HG02588 (cell line): ENCODE data around the gene CBX7.
"Not testable (repeated sequence)": the region's sequence is repeated elsewhere in the genome, so short reads cannot be mapped to it uniquely, and the experiment has no call there.

Source experiments
- ATAC-seq: cut with Tn5 transposase; IDR thresholded peaks from one replicate; pipeline ENCODE4 v1.9.1; 2021; ENCODE audit warnings: mild to moderate bottlenecking, moderate library complexity; ENCODE audit not compliant: unreplicated experiment

The CBX7 gene

GRCh38 chr22:39174498-39175352, 22.2 kb upstream of the CBX7 start:
- no peak for ATAC-seq

DNA sequence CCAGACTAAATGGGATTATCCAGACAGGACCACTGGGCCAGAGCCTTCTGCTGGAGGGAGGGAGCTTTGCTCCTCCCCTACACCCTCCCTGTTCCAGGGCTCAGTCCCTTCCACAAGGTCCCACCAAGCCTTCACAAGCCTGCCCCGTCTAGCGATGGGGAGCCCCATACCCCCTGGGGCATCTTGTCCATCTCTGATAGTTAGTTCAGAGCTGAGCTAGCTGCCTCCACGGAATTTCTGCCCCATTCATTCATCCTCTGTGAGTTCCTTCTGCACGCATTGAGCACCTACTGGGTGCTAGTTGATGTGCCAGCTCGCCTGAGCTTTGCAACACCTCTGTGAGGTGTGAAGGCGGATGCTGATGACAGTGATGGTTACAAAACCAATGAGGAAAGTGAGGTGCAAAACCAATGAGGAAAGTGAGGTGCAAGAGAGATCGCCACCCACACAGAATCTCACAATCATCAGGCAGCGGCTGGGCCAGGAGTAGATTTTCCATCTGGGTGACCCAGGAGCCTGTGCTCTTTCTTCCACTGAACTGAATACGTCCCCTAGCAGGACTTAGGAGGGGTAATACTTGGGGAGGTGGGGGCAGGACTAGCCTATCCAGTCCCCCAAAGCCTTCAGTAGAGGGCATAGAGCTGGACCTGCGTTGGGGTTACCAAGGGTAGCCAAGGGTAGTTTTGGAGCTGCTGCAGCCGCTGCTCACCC, 21.5 kb upstream of the CBX7 start:
- no peak for ATAC-seq

DNA sequence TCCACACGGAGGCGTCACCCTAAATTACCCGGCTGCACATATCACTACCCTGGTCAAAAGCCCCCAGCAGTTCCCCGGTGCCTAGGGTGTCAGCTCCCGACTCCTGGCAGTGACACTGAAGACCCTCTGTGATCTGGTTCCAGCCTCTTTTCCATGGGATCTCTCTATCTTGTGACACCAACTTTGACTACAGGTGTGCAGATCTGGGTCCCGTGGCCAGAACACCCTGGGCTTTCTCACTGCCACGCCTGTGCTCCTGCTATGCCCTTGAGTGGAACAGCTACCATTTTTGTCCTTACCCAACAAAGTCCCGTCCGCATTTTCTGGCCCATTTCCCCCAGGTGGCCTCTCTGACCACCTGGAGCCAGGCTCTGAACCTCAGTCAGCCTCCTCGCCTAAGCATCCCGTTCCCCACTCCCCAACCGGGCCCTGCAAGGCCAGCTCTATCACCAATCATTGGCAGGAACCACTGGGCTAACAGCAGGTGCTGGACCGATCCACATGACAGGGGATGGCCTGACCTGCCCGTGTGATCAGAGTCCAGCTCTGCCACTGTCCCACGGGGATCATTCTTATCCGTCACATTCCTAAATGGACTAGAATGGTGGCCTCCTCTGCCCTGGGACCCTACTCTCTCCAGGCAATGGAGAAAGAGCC, 20.7 kb upstream of the CBX7 start:
- ATAC-seq = no peak

DNA sequence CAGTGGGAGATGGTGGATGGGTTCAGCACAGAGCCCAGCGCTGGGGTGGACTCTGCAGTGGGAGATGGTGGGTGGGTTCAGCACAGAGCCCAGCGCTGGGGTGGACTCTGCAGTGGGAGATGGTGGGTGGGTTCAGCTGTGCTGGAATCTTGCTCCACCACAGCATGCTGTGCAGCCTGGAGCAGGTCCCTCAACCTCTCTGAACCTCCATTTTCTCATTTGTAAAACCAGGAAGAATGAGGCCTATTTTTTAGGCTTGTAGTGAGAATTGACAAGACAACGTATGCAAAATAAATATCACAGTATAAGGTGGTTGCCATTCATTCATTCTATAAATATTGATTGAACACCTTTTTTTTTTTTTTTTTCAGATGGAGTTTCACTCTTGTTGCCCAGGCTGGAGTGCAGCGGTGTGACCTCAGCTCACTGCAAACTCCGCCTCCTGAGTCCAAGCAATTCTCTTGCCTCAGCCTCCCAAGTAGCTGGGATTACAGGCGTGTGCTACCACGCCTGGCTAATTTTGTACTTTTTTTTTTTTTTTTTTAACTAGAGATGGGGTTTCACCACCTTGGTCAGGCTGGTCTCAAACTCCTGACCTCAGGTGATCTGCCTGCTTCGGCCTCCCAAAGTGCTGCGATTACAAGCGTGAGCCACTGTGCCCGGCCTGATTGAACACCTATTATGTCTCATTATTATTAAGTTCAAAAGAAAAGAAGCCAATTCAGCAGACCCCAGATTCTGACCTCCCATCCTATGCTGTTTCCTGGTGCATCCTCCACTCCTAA, 20.0 kb upstream of the CBX7 start:
- ATAC-seq = not testable (repeated sequence)

DNA sequence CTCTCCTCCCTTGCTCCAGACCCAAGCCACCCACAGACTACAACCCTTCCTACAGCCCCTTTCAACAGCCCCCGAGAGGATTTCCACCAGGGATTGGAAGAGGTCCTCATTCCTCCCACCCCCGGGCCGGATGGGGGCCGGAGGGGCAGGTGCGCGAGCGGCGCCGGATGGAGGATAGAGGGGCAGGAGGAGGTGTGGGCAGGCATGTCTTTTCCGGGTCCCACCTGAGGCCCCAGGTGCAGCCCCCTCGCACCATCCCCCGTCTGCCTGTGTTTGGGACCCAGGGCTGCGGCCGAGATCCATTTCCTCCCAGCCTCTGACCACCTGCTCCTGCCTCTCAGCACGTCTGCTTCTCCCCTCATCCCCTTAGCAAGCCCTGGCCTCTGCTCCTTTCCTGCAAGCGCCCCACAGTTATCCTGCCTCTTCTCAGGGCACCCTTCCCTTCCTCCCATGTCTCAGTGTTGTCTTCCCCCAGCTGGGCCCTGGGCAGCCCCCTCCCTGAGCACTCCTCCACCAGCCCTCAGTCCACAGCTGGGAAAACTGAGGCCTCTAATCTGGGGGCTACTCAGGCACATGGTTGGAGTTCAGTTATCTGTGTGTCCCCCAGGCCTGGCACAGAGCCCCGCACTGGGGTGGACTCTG, 19.3 kb upstream of the CBX7 start:
- ATAC-seq = no peak

DNA sequence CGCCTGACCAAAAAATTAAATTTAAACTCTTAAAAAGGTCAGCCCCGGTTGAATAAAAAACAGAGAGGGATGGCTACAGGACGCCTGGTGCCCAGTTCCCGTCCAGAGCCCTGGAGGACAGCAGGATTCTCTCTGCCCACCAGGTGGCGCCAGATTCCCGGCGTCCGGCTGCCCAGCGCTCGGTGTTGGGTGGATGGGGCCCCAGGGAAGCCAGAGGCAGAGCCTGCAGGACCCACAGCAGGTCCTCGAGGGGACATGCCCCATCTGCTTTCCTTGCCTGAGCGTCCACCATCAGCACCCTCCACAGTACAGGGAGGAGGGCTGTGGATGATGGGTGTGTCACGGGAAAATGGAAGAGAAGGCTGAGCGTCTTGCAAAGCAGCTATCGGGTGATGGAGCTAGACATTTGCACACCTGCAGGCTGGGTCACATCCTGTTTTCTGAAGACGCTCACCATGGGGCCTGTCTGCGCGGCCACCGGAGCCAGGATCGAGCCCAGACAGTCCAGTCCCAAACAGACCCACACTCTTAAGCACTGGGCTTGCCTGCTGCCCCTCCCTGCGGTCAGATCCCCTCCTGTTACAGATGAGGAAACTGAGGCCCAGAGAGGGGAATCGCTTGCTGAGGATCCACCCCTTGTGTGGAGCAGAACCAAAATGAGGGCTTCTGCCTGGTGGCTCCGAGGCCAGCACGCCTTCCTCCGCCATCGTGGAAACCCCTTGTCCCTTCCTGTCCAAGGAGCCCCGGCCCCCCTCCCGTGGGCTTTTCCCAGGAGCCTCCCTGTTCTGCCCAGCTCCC, 18.5 kb upstream of the CBX7 start:
- ATAC-seq = no peak

DNA sequence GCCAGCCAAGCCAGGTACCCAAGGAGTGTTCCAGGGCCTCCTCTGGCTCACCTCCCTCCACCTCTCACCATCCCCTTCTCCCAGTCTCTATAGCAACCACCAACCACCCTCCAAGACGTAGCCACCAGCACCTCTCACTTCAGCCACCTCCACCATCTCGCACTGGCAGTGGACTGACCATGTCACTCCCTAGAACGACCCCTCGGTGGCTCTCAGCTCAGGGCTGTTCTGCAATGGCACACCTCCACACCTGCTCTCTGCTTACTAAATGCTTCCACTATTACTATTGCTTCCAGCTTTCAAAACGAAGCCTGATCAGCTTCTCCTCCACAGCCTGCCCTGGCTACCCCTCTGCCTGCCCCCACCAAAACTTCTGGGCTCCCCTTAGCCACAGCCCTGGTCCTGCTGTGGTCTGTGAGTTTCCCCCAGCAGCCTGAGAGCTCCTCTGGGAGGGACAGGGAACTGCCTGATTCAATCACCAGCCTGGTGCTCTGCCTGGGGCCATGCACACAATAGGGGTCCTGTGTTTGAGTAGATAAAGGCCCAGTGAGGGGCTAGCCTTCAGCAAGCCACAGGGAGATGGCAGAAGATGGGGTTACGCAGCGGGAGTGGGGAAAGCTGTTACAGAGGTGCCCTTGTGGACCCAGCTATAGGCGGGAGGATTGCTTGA, 17.5 kb upstream of the CBX7 start:
- ATAC-seq = no peak

GRCh38 chr22:39166547-39166946, 14.1 kb upstream of the CBX7 start:
- ATAC-seq = no peak

DNA sequence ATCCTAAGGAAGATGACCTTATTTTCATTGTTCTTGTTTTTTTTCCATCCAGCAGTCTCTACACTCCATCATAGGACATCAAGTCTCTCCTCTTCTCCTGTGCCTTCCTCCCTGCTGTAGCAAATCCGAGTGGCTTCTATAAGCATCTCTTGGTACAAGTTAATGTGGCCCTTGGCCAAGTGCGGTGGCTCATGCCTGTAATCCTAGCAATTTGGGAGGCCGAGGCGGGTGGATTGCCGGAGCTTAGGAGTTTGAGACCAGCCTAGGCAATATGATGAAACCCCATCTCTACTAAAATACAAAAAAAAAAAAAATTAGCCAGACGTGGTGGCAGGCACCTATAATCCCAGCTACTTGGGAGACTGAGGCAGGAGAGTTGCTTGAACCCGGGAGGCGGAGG, 3.6 kb upstream of the CBX7 start:
- ATAC-seq = not testable (repeated sequence)

- no peak for ATAC-seq
These were observed 2.9 kb upstream of the CBX7 start for GRCh38 chr22:39155421-39155820.

DNA sequence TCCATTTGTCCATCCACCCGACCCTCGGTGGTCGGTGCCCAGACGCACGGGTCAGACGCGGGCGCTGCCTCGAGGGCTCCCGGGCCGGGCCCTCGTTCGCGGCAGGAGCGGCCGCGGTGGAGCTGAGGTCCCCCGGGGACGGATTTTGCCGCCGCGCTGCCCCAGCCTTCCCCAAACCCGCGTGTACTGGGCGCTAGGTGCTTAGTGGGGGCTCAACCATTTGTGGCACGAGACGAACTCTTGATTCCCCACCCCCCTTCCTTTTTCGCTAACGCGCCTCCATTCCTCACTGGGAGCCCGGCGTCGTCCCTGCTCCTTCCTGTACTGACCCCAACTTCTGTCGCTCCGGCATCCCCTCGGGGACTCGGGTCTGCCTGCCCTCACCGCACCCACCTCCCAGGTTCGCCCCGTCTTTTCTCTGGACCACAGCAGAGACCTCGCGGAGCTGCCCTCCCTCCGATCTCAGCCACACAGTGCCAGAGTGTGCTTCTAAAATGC, 789 bp upstream of the CBX7 start:
- no peak for ATAC-seq

- no peak for ATAC-seq
These were observed 413 bp downstream of the CBX7 start for GRCh38 chr22:39152024-39152510.

DNA sequence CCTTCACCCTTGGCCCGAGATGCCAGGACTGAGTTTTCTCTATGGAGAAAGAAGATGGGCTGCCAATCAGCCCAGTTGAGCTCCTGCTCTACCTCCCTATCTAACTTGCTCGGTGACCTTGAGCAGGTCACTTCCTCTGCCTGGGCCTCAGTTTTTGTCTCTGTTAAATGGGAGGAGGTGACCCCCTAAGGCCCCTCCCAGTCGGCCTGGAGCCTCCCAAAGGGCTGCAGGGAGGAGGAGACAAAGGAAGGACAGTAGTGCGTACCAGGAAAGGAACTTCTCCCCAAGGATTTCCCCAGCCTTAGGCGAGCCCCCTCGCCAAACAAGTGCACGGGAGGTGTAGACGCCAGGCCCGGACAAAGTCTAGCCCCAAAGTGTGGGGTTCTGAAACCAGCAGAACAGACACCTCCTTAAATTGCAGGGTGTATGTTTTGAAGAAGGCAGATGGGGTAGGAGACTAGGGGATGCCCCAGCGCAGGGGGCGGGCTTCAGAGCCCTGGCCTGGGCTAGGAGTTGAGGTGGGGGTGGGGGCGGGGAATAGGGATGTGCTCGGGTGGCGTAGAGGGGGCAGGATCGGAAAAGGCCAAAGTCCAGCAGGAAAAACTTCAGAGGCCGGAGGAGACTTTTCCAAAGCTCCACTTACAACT, 1.0 kb downstream of the CBX7 start:
- no peak for ATAC-seq

DNA sequence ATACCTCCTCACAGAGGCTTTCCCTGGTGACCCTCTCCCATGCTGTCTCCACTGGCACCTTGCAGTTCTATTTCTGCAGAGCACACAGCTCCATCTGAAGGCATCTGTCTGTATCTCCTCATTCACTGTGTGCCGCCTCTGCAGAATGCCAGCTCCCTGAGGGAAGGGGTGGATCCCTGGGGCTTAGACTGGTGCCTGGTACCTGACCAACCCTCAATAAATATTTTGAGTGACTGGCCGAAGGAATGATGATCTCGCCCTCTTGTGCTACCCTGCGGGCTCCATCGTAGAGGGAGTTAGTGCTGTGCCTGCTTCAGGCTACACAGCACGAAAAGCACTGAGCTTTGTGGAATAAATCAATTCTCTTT, 1.6 kb downstream of the CBX7 start:
- ATAC-seq = no peak

DNA sequence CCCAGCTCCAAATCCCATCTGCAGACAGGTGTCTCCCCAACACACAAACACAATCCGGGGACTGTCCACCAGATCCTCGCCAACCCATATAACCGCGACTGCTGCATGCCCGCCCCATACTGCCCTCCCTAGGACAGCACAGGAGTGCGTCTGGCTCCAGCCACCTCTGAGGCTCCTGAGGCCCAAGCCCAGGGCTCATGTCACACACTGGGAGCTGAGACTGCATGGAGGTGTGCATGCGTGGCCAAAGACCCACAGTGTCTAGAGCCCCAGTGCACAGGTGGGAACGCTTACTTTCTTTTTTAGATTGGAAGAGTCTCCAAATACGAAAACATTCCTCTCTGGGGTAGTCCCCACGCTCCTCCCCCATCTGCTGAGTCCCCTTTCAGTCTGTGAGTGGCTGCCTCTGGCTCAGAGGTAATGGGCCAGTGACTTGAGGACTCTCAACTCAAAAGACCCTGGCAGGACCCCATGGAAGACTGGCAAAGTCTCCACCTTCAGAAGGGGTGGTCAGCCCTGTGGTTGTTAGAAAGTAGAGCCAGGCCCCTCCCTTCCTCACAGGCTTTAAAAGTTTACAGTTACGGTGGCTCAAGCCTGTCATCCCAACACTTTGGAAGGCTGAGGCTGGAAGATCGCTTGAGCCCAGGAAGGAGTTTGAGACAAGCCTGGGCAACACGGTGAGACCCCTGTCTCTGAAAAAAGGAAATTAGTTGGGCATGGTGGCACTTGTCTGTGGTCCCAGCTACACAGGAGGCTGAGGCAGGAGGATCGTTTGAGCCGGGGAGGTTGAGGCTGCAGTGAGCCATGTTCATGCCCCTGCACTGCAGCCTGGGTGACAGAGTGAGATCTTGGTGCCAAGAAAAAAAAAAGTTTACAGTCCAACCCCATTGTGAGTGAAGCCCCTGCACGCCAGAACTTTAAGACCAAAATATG, 2.3 kb downstream of the CBX7 start:
- ATAC-seq = no peak

DNA sequence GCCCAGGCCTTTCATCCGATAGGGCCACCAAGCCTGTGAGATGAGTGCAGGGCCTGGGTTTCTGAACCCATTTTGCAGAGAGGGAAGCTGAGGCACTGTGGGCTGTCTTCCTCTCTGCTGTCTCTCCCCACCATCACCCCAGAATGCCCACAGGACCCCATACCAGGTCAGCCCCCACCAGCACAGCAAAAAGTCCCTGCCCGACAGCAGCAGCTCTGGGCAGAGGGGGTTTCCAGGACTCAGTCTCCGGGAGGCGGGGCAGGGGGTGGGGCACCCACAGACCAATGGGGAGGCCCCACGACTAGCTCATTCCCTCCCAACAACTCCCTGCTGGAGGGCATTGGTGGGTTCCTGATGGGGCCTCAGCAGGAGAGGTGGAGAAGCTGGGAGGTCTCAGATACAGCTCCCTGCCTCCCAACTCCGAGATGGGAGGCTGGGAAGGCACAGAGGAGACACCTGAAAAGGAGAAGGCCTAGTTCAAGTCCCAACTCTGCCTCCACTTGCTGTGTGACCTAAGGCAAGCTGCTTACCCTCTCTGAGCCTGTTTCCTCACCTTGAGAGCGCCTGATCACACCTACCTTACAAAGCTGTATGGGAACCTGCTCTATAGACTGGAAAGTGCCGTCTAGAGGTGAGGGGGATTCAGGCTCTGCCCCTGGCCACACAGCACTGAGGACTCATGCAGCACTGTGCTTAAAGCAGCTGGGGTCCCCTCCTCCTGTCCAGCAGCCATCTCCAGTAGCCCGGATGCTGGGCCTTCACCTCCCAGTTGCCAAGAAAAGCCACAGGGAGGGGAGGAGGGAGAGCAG, 3.5 kb downstream of the CBX7 start:
- ATAC-seq = no peak
